HG02884 (cell line): Measurements from ENCODE around the gene SIAH3.
"Not testable (repeated sequence)": the region's sequence is repeated elsewhere in the genome, so short reads cannot be mapped to it uniquely, and the experiment has no call there.

Experiments
- ATAC-seq: cut with Tn5 transposase; IDR thresholded peaks from one replicate; pipeline ENCODE4 v1.9.1; 2021; ENCODE audit warnings: mild to moderate bottlenecking, moderate library complexity; ENCODE audit not compliant: unreplicated experiment

SIAH3 gene

GRCh38 chr13:45784755-45785675 lies 66.5 kb downstream of the SIAH3 start:
- ATAC-seq: no peak

- no peak for ATAC-seq
Observed at GRCh38 chr13:45783346-45784043, 68.1 kb downstream of the SIAH3 start.

- no peak for ATAC-seq
Observed at GRCh38 chr13:45782327-45783045, 69.1 kb downstream of the SIAH3 start.

GRCh38 chr13:45781553-45782326 lies 69.8 kb downstream of the SIAH3 start:
- ATAC-seq: no peak

GRCh38 chr13:45779901-45780300 lies 71.7 kb downstream of the SIAH3 start:
- ATAC-seq: no peak

GRCh38 chr13:45778882-45779281 lies 72.7 kb downstream of the SIAH3 start:
- ATAC-seq: no peak

GRCh38 chr13:45776748-45777147 lies 74.8 kb downstream of the SIAH3 start:
- ATAC-seq: no peak

GRCh38 chr13:45775401-45775963 lies 76.1 kb downstream of the SIAH3 start:
- no peak for ATAC-seq

- no peak for ATAC-seq
Observed at GRCh38 chr13:45773944-45774343, 77.6 kb downstream of the SIAH3 start.

- ATAC-seq: no peak
Observed at GRCh38 chr13:45773236-45773635, 78.3 kb downstream of the SIAH3 start.

GRCh38 chr13:45770886-45771285 lies 80.7 kb downstream of the SIAH3 start:
- ATAC-seq: no peak

GRCh38 chr13:45768656-45769479 lies 82.7 kb downstream of the SIAH3 start:
- ATAC-seq: no peak

GRCh38 chr13:45765464-45765863 lies 86.1 kb downstream of the SIAH3 start:
- ATAC-seq: no peak

GRCh38 chr13:45763419-45763818 lies 88.1 kb downstream of the SIAH3 start:
- ATAC-seq: no peak

GRCh38 chr13:45757589-45757988 lies 94.0 kb downstream of the SIAH3 start:
- ATAC-seq: not testable (repeated sequence)

GRCh38 chr13:45756498-45756897 lies 95.1 kb downstream of the SIAH3 start:
- not testable (repeated sequence) for ATAC-seq

GRCh38 chr13:45752510-45752909 lies 99.0 kb downstream of the SIAH3 start:
- no peak for ATAC-seq

- ATAC-seq: no peak
Observed at GRCh38 chr13:45751885-45752284, 99.7 kb downstream of the SIAH3 start.

- no peak for ATAC-seq
Observed at GRCh38 chr13:45750566-45750965, 101.0 kb downstream of the SIAH3 start.
